ENCODE results near the gene RIT2.
"Not testable (repeated sequence)": the region's sequence is repeated elsewhere in the genome, so short reads cannot be mapped to it uniquely, and the experiment has no call there.

- not testable (repeated sequence) for TF ChIP-seq CTCF (conservative IDR thresholded peaks at IDR 0.05); EZH2 (IDR thresholded peaks at IDR 0.05; ENCODE audit: low read depth)
Measured at GRCh38 chr18:42741805-42742347, 373.6 kb downstream of the RIT2 start.
